GM23338 (cell line): ENCODE data around the gene CTU2. TPM values are rescaled to one million over a fixed set of nuclear protein-coding genes. Genes with fewer than 3 reads are reported as not detected.

ENCODE experiments used
- ATAC-seq: fragments of 200-7000 bp; cut with Tn5 transposase; 3 replicates; pipeline ENCODE4 v1.9.1; 2020
- DNase-seq: peaks from one replicate; pipeline ENCODE4 v3.0.0-alpha.2; 2015; ENCODE audit warnings: low spot score
- H2AFZ ChIP-seq: fragments of 200-600 bp; sonication (generic); 2 replicates; pipeline ENCODE4 v1.8.0; 2016; ENCODE audit warnings: antibody characterized with exemption, mild to moderate bottlenecking, moderate library complexity
- H3F3A ChIP-seq: fragments of 200-600 bp; sonication (generic); replicated peaks from 2 replicates; pipeline ENCODE4 v1.8.0; 2017; ENCODE audit warnings: antibody characterized with exemption, mixed run types, low read depth
- H3K27ac ChIP-seq: fragments of 200-600 bp; sonication (generic); 2 replicates; pipeline ENCODE4 v1.6.1; 2016; ENCODE audit warnings: low read depth
- H3K27me3 ChIP-seq: fragments of 200-600 bp; sonication (generic); 2 replicates; pipeline ENCODE4 v1.8.0; 2016; ENCODE audit warnings: mild to moderate bottlenecking, mixed run types, moderate library complexity; ENCODE audit not compliant: insufficient read depth
- H3K36me3 ChIP-seq: fragments of 200-600 bp; sonication (generic); 2 replicates; pipeline ENCODE4 v1.8.0; 2016; ENCODE audit warnings: mild to moderate bottlenecking; ENCODE audit not compliant: insufficient read depth
- H3K4me1 ChIP-seq: fragments of 200-600 bp; sonication (generic); 2 replicates; pipeline ENCODE4 v1.8.0; 2016; ENCODE audit warnings: mild to moderate bottlenecking, moderate library complexity; ENCODE audit not compliant: insufficient read depth
- H3K4me2 ChIP-seq: fragments of 200-600 bp; sonication (generic); 2 replicates; pipeline ENCODE4 v1.7.1; 2017; ENCODE audit warnings: mixed run types
- H3K4me3 ChIP-seq: fragments of 200-600 bp; sonication (generic); 2 replicates; pipeline ENCODE4 v1.6.1; 2016; ENCODE audit warnings: mixed run types
- H3K79me2 ChIP-seq: fragments of 200-600 bp; sonication (generic); replicated peaks from 2 replicates; pipeline ENCODE4 v1.8.0; 2017; ENCODE audit warnings: mild to moderate bottlenecking; ENCODE audit not compliant: insufficient read depth
- H3K9me2 ChIP-seq: fragments of 200-600 bp; sonication (generic); 2 replicates; pipeline ENCODE4 v1.8.0; 2017; ENCODE audit not compliant: insufficient read depth
- H4K20me1 ChIP-seq: fragments of 200-600 bp; sonication (generic); replicated peaks from 2 replicates; pipeline ENCODE4 v1.8.0; 2017; ENCODE audit warnings: mild to moderate bottlenecking; ENCODE audit not compliant: insufficient read depth
- H3K27ac Mint-ChIP-seq: 2 replicates; pipeline ENCODE4 v1.8.0; 2020; ENCODE audit warnings: inconsistent platforms, mild to moderate bottlenecking, moderate library complexity, mixed read lengths
- H3K27me3 Mint-ChIP-seq: 3 replicates; pipeline ENCODE4 v1.8.0; 2022; ENCODE audit warnings: low read depth, mild to moderate bottlenecking, moderate library complexity, mixed read lengths, inconsistent platforms; ENCODE audit not compliant: insufficient read depth, poor library complexity
- H3K36me3 Mint-ChIP-seq: 3 replicates; pipeline ENCODE4 v1.8.0; 2021; ENCODE audit warnings: low read depth, mild to moderate bottlenecking, inconsistent platforms, moderate library complexity, mixed read lengths
- H3K4me1 Mint-ChIP-seq: 3 replicates; pipeline ENCODE4 v1.8.0; 2020; ENCODE audit warnings: mild to moderate bottlenecking, inconsistent platforms, mixed read lengths
- H3K4me3 Mint-ChIP-seq: 3 replicates; pipeline ENCODE4 v1.8.0; 2021; ENCODE audit warnings: moderate library complexity, mild to moderate bottlenecking, inconsistent platforms, mixed read lengths
- H3K9me3 Mint-ChIP-seq: 3 replicates; pipeline ENCODE4 v1.8.0; 2020; ENCODE audit warnings: moderate library complexity, mild to moderate bottlenecking, inconsistent platforms, mixed read lengths
- CREB1 ChIP-seq: fragments of 250-450 bp; sonication (Bioruptor Pico); IDR thresholded peaks from 2 replicates; pipeline ENCODE4 v1.5.0; 2020; ENCODE audit warnings: low read depth, mild to moderate bottlenecking, moderate library complexity
- CTCF ChIP-seq, 2 experiments: fragments of 200-600 bp in 1 of 2; sonication (generic) in 1 of 2; conservative IDR thresholded peaks; 2 replicates each; pipeline versions ENCODE4 v1.5.1 to v1.6.1; 2016 to 2017; ENCODE audit warnings: antibody characterized with exemption in 2 of 2, low read depth in 2 of 2, mild to moderate bottlenecking in 2 of 2, moderate library complexity in 1 of 2
- EZH2 ChIP-seq: fragments of 200-600 bp; sonication (generic); IDR thresholded peaks from one replicate; pipeline ENCODE4 v1.8.0; 2017; ENCODE audit warnings: antibody characterized with exemption, mild to moderate bottlenecking, low read depth; ENCODE audit not compliant: unreplicated experiment
- EZH2phosphoT487 ChIP-seq: fragments of 200-600 bp; sonication (generic); IDR thresholded peaks from one replicate; pipeline ENCODE4 v1.8.1; 2018; ENCODE audit warnings: antibody characterized with exemption; ENCODE audit not compliant: unreplicated experiment
- JUNB ChIP-seq: IDR thresholded peaks from one replicate; pipeline ENCODE4 v1.6.1; 2016; ENCODE audit warnings: antibody characterized with exemption; ENCODE audit not compliant: unreplicated experiment
- NANOG ChIP-seq: IDR thresholded peaks from 2 replicates; pipeline ENCODE4 v1.6.1; 2016; ENCODE audit warnings: antibody characterized with exemption, borderline replicate concordance
- POLR2AphosphoS5 ChIP-seq: IDR thresholded peaks from 2 replicates; pipeline ENCODE4 v1.6.1; 2016; ENCODE audit warnings: antibody characterized with exemption, low read depth
- STAT1 ChIP-seq: IDR thresholded peaks from one replicate; pipeline ENCODE4 v1.6.1; 2016; ENCODE audit warnings: antibody characterized with exemption; ENCODE audit not compliant: unreplicated experiment
- ZNF114 ChIP-seq: fragments of 250-450 bp; sonication (Bioruptor Pico); IDR thresholded peaks from 2 replicates; pipeline ENCODE4 v1.5.0; 2020; ENCODE audit warnings: mild to moderate bottlenecking, moderate library complexity
- ZNF331 ChIP-seq: fragments of 250-450 bp; sonication (Bioruptor Pico); IDR thresholded peaks from 2 replicates; pipeline ENCODE4 v1.5.0; 2020; ENCODE audit warnings: low read depth, mild to moderate bottlenecking, moderate library complexity
- ZNF462 ChIP-seq: fragments of 250-450 bp; sonication (Bioruptor Pico); IDR thresholded peaks from 2 replicates; pipeline ENCODE4 v1.5.0; 2020; ENCODE audit warnings: mild to moderate bottlenecking, moderate library complexity
- polyA plus RNA-seq: library from polyadenylated mRNA; unstranded; fragments of >200 nt; fragmentation: Nextera tagmentation; extraction: Ambion mirVana; gene quantifications from 2 replicates; pipeline ENCODE4 v1.2.1, GENCODE V29; 2016
- total RNA-seq: library from RNA; depleted of rRNA; stranded (reverse); fragments of >200 nt; shearing (Covaris generic); gene quantifications from 2 replicates; pipeline ENCODE4 v1.2.3, GENCODE V29; 2014
- TF ChIP-seq, protein P1 (sequence below): IDR thresholded peaks from 2 replicates; pipeline ENCODE4 v1.6.1; 2016; ENCODE audit warnings: antibody characterized with exemption
- TF ChIP-seq, protein P2 (sequence below): IDR thresholded peaks from one replicate; pipeline ENCODE4 v1.6.1; 2018; ENCODE audit warnings: antibody characterized with exemption; ENCODE audit not compliant: unreplicated experiment

CTU2 gene
- total and polyA plus RNA-seq, 2 experiments from 2014 or later, result 22.3 to 25.7 TPM

DNA sequence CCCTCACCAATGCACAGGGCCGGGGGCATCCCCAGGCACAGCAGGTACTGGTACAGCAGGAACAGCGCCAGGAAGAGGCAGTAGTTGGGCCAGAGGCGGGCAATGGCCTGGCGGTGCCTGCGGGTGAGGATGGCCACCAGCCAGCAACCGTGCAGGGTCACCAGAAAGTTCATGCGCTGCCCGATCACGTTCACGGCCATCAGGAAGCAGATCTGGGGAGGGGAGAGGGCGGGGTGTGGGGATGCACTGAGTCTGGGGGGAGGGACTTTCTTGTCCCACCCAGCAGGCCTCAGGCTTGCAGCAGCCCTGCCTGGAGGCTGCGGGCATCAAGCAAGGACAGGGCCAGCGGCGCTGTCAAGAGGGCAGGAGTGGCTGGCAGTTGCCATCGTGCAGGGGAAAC is 25.4 kb downstream of the CTU2 start:
- Mint-ChIP-seq H3K27me3 (peaks cover 17% of the 10 kb centered on the region), H3K27ac (no peak overlapping the region), H3K9me3 (no peaks in the 10 kb centered on the region), H3K4me1 (no peaks in the 10 kb centered on the region), H3K36me3 (peaks cover 9% of the 10 kb centered on the region; the same call in 2 of the 3 replicates), H3K4me3 (no peak overlapping the region)
- no peak for ATAC-seq
- Histone ChIP-seq H3K36me3 (no peaks in the 10 kb centered on the region), H3K4me3 (no peak overlapping the region), H3K27ac (no peak overlapping the region), H3K27me3 (no peaks in the 10 kb centered on the region), H3F3A (no peaks in the 10 kb centered on the region), H4K20me1 (no peaks in the 10 kb centered on the region), H3K4me1 (no peaks in the 10 kb centered on the region), H3K9me2 (no peaks in the 10 kb centered on the region), H3K79me2 (no peaks in the 10 kb centered on the region), H3K4me2 (no peak overlapping the region), H2AFZ (no peak overlapping the region)
- TF ChIP-seq CREB1 (no peak), ZNF114 (no peak), NANOG (no peak), EZH2 (no peak), STAT1 (no peak), EZH2phosphoT487 (no peak), CTCF (conservative IDR thresholded peaks at IDR 0.05; ENCODE audit: low read depth in 2 of 2) (no peak), ZNF331 (CRISPR knock-in tag) (no peak), JUNB (no peak), ZNF462 (CRISPR knock-in tag) (no peak), POLR2AphosphoS5 (no peak)
- TF ChIP-seq, protein P1, sequence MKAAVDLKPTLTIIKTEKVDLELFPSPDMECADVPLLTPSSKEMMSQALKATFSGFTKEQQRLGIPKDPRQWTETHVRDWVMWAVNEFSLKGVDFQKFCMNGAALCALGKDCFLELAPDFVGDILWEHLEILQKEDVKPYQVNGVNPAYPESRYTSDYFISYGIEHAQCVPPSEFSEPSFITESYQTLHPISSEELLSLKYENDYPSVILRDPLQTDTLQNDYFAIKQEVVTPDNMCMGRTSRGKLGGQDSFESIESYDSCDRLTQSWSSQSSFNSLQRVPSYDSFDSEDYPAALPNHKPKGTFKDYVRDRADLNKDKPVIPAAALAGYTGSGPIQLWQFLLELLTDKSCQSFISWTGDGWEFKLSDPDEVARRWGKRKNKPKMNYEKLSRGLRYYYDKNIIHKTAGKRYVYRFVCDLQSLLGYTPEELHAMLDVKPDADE, result no peak
- TF ChIP-seq, protein P2, sequence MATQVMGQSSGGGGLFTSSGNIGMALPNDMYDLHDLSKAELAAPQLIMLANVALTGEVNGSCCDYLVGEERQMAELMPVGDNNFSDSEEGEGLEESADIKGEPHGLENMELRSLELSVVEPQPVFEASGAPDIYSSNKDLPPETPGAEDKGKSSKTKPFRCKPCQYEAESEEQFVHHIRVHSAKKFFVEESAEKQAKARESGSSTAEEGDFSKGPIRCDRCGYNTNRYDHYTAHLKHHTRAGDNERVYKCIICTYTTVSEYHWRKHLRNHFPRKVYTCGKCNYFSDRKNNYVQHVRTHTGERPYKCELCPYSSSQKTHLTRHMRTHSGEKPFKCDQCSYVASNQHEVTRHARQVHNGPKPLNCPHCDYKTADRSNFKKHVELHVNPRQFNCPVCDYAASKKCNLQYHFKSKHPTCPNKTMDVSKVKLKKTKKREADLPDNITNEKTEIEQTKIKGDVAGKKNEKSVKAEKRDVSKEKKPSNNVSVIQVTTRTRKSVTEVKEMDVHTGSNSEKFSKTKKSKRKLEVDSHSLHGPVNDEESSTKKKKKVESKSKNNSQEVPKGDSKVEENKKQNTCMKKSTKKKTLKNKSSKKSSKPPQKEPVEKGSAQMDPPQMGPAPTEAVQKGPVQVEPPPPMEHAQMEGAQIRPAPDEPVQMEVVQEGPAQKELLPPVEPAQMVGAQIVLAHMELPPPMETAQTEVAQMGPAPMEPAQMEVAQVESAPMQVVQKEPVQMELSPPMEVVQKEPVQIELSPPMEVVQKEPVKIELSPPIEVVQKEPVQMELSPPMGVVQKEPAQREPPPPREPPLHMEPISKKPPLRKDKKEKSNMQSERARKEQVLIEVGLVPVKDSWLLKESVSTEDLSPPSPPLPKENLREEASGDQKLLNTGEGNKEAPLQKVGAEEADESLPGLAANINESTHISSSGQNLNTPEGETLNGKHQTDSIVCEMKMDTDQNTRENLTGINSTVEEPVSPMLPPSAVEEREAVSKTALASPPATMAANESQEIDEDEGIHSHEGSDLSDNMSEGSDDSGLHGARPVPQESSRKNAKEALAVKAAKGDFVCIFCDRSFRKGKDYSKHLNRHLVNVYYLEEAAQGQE, result no peak
- DNase-seq, result no peak
